Mucosa of rectum (tissue), 2 donors: ENCODE results near the gene MAP3K1.

ENCODE experiments used
- H3K27ac ChIP-seq, 2 donors: one replicate each; pipeline ENCODE4 v1.7.0; 2013; ENCODE audit warnings: inconsistent platforms in 2 of 2, low read depth in 2 of 2, low read length in 2 of 2
- H3K27me3 ChIP-seq, 2 donors: one replicate each; pipeline ENCODE4 v1.7.0; 2013; ENCODE audit warnings: low read length in 2 of 2; ENCODE audit not compliant: control insufficient read depth in 2 of 2, insufficient read depth in 2 of 2
- H3K36me3 ChIP-seq, 2 donors: one replicate each; pipeline ENCODE4 v1.7.0; 2013; ENCODE audit warnings: low read length in 2 of 2; ENCODE audit not compliant: control insufficient read depth in 2 of 2, insufficient read depth in 2 of 2
- H3K4me1 ChIP-seq, 2 donors: one replicate each; pipeline ENCODE4 v1.7.0; 2013; ENCODE audit warnings: low read length in 2 of 2, mild to moderate bottlenecking in 1 of 2; ENCODE audit not compliant: control insufficient read depth in 2 of 2, insufficient read depth in 2 of 2
- H3K4me3 ChIP-seq, 2 donors: one replicate each; pipeline ENCODE4 v1.7.0; 2013; ENCODE audit warnings: low read length in 2 of 2
- H3K9ac ChIP-seq, 2 donors: one replicate each; pipeline ENCODE4 v1.7.0; 2013; ENCODE audit warnings: low read length in 2 of 2, low read depth in 1 of 2, mild to moderate bottlenecking in 1 of 2
- H3K9me3 ChIP-seq, 2 donors: one replicate each; pipeline ENCODE4 v1.7.0; 2013; ENCODE audit warnings: low read length in 2 of 2; ENCODE audit not compliant: control insufficient read depth in 2 of 2
- donor health status: healthy.
- donor health status: Normal muscosa, but diverticular disease.

The MAP3K1 gene

GRCh38 chr5:56800186-56800585 is 15.2 kb upstream of the MAP3K1 start:
- H3K27ac ChIP-seq, result no peak overlapping the region
- H3K27me3 ChIP-seq, result no peaks in the 10 kb centered on the region
- H3K9ac ChIP-seq, result no peak overlapping the region
- no peaks in the 10 kb centered on the region for H3K36me3 ChIP-seq
- H3K4me3 ChIP-seq, result no peak overlapping the region
- H3K9me3 ChIP-seq, result no peaks in the 10 kb centered on the region
- no peaks in the 10 kb centered on the region for H3K4me1 ChIP-seq

GRCh38 chr5:56801256-56801655 is 14.1 kb upstream of the MAP3K1 start:
- no peaks in the 10 kb centered on the region for H3K9me3 ChIP-seq
- no peak overlapping the region for H3K4me3 ChIP-seq
- H3K27ac ChIP-seq, result no peak overlapping the region
- H3K9ac ChIP-seq, result no peak overlapping the region
- H3K27me3 ChIP-seq, result no peaks in the 10 kb centered on the region
- no peaks in the 10 kb centered on the region for H3K36me3 ChIP-seq
- no peaks in the 10 kb centered on the region for H3K4me1 ChIP-seq

- no peaks in the 10 kb centered on the region for H3K36me3 ChIP-seq
- H3K4me1 ChIP-seq, result no peaks in the 10 kb centered on the region
- H3K4me3 ChIP-seq, result no peak overlapping the region
- no peaks in the 10 kb centered on the region for H3K9me3 ChIP-seq
- no peak overlapping the region for H3K9ac ChIP-seq
- no peaks in the 10 kb centered on the region for H3K27me3 ChIP-seq
- no peak overlapping the region for H3K27ac ChIP-seq
Measured at GRCh38 chr5:56802205-56802604, 13.1 kb upstream of the MAP3K1 start.

- no peak overlapping the region for H3K27ac ChIP-seq
- no peaks in the 10 kb centered on the region for H3K9me3 ChIP-seq
- no peak overlapping the region for H3K9ac ChIP-seq
- no peaks in the 10 kb centered on the region for H3K36me3 ChIP-seq
- H3K4me3 ChIP-seq, result no peak overlapping the region
- no peaks in the 10 kb centered on the region for H3K27me3 ChIP-seq
- H3K4me1 ChIP-seq, result peaks cover 0 to 2% of the 10 kb centered on the region in 2 donors
Measured at GRCh38 chr5:56803025-56803424, 12.3 kb upstream of the MAP3K1 start.

GRCh38 chr5:56803894-56804293 is 11.5 kb upstream of the MAP3K1 start:
- Histone ChIP-seq H3K9ac (no peak overlapping the region), H3K27ac (no peak overlapping the region), H3K36me3 (no peaks in the 10 kb centered on the region), H3K27me3 (no peaks in the 10 kb centered on the region), H3K4me3 (no peak overlapping the region), H3K4me1 (peaks cover 0 to 2% of the 10 kb centered on the region in 2 donors), H3K9me3 (no peaks in the 10 kb centered on the region)

GRCh38 chr5:56807679-56808078 is 7.7 kb upstream of the MAP3K1 start:
- H3K9ac ChIP-seq, result no peak overlapping the region
- no peak overlapping the region for H3K4me3 ChIP-seq
- H3K27me3 ChIP-seq, result no peaks in the 10 kb centered on the region
- H3K27ac ChIP-seq, result no peak overlapping the region
- no peaks in the 10 kb centered on the region for H3K9me3 ChIP-seq
- peaks cover 0 to 2% of the 10 kb centered on the region in 2 donors for H3K4me1 ChIP-seq
- H3K36me3 ChIP-seq, result no peaks in the 10 kb centered on the region

GRCh38 chr5:56808211-56808610 is 7.1 kb upstream of the MAP3K1 start:
- Histone ChIP-seq H3K27me3 (no peaks in the 10 kb centered on the region), H3K36me3 (no peaks in the 10 kb centered on the region), H3K27ac (no peak overlapping the region), H3K9me3 (no peaks in the 10 kb centered on the region), H3K4me3 (no peak overlapping the region), H3K9ac (no peak overlapping the region), H3K4me1 (peaks cover 0 to 2% of the 10 kb centered on the region in 2 donors)

GRCh38 chr5:56810826-56811225 is 4.5 kb upstream of the MAP3K1 start:
- Histone ChIP-seq H3K9ac (no peak overlapping the region), H3K9me3 (no peaks in the 10 kb centered on the region), H3K4me3 (no peak overlapping the region), H3K4me1 (peaks cover 0 to 2% of the 10 kb centered on the region in 2 donors), H3K27ac (no peak overlapping the region), H3K27me3 (no peaks in the 10 kb centered on the region), H3K36me3 (no peaks in the 10 kb centered on the region)

GRCh38 chr5:56812110-56812509 is 3.2 kb upstream of the MAP3K1 start:
- Histone ChIP-seq H3K4me1 (peaks cover under 1 to 4% of the 10 kb centered on the region in 2 donors), H3K27me3 (no peaks in the 10 kb centered on the region), H3K36me3 (no peaks in the 10 kb centered on the region), H3K9me3 (no peaks in the 10 kb centered on the region), H3K9ac (no peak overlapping the region), H3K4me3 (no peak overlapping the region), H3K27ac (no peak overlapping the region)

GRCh38 chr5:56813302-56813701 is 2.0 kb upstream of the MAP3K1 start:
- no peaks in the 10 kb centered on the region for H3K9me3 ChIP-seq
- H3K9ac ChIP-seq, result no peak overlapping the region
- peaks cover 6 to 8% of the 10 kb centered on the region in 2 donors for H3K4me1 ChIP-seq
- no peaks in the 10 kb centered on the region for H3K36me3 ChIP-seq
- no peaks in the 10 kb centered on the region for H3K27me3 ChIP-seq
- no peak overlapping the region for H3K4me3 ChIP-seq
- no peak overlapping the region for H3K27ac ChIP-seq

- H3K9me3 ChIP-seq, result no peaks in the 10 kb centered on the region
- peak overlapping the region; percentile 86 to 94 for H3K4me3 ChIP-seq
- peaks cover 8 to 10% of the 10 kb centered on the region in 2 donors for H3K4me1 ChIP-seq
- H3K27ac ChIP-seq, result peak overlapping the region; percentile 90 to 93
- H3K27me3 ChIP-seq, result no peaks in the 10 kb centered on the region
- peak overlapping the region; percentile 78 to 96 for H3K9ac ChIP-seq
- H3K36me3 ChIP-seq, result no peaks in the 10 kb centered on the region
Measured at GRCh38 chr5:56814361-56814962, 887 bp upstream of the MAP3K1 start.
